ENCODE data around the gene RPL36. TPM values are rescaled to one million over a fixed set of nuclear protein-coding genes. Genes with fewer than 3 reads are reported as not detected.

The RPL36 gene
- total and polyA plus RNA-seq, 2 of the 8 experiments (the other 6 are each of a cell fraction or from before 2014, with no cell fraction given) = 951 to 1,075 TPM

GRCh38 chr19:5714816-5715215 is 24.7 kb downstream of the RPL36 start (continued):
- TF ChIP-seq CHD7 (IDR thresholded peaks at IDR 0.05; ENCODE audit: insufficient replicate concordance, low read length) (no peak), BRCA1 (IDR thresholded peaks at IDR 0.05; ENCODE audit: low read depth, low read length) (no peak), SAP30 (IDR thresholded peaks at IDR 0.05; ENCODE audit: insufficient read depth, insufficient replicate concordance, low read length) (no peak), TAF1 (IDR thresholded peaks at IDR 0.05; ENCODE audit: low read depth, low read length) (no peak), ZNF274 (IDR thresholded peaks at IDR 0.05; ENCODE audit: borderline replicate concordance, extremely low read depth, low read length) (no peak)
